Loucy (cell line): ENCODE data around the gene CUL9.

Experiments used
- CTCF ChIP-seq: fragments of 200-600 bp; sonication (generic); conservative IDR thresholded peaks from 2 replicates; pipeline ENCODE4 v1.5.1; 2014; ENCODE audit warnings: mild to moderate bottlenecking, antibody characterized with exemption, low read length
- EZH2phosphoT487 ChIP-seq: fragments of 200-600 bp; IDR thresholded peaks from 2 replicates; pipeline ENCODE4 v1.6.1; 2018; ENCODE audit warnings: antibody characterized with exemption, mild to moderate bottlenecking, moderate library complexity, borderline replicate concordance

DNA sequence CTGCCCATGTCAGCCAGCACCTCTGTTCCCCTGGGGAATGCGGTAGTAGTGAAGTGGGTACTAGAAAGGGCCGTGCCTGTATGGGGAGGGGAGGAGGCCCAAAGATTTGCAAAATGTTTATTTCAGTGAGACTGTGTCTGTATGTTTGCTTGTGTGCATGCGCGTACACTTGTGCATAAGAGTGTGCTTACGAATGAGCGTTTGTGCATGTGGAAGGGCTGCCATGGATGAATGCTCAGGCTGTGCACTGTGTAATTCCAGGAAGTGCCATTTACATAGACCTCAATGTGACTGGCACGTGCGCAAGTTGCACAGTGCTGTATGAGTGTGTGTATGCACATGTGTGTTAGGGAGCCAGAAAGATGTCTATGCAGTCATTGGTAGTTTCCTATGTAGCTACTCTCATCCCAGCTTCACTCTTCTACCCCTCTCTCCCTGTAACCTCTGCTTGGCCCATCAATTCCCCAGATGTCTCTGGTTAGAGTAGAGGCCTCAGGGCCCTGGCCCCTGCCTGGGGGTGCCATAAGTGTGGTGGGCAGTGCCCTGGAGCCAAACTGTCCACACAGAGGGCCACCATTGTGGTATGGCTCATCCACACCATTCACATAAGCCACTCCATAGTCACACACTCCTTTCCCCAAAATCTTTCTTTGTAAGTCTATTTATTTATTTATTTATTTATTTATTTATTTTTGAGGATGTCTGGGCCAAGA is 89.3 kb downstream of the CUL9 start:
- TF ChIP-seq CTCF (no peak), EZH2phosphoT487 (no peak)
